ENCODE data around the gene CPN1. TPM values are rescaled to one million over a fixed set of nuclear protein-coding genes. Genes with fewer than 3 reads are reported as not detected.

Gene CPN1
- total RNA-seq, 1 experiment from 2014 or later = not detected

Other genes with a start within 250 kb of the CPN1 start
- 6.0 and 6.2 TPM in 2 replicates for gene DNMBP, start 71.9 kb downstream of the CPN1 start, total RNA-seq (2014; rRNA removed; shearing (Covaris generic); ENCODE audit: low replicate concordance)
- gene ERLIN1, start 104.2 kb upstream of the CPN1 start, total RNA-seq (2014; rRNA removed; shearing (Covaris generic); ENCODE audit: low replicate concordance) = 31.4 and 33.6 TPM in 2 replicates
- gene CHUK, start 147.7 kb upstream of the CPN1 start, total RNA-seq (2014; rRNA removed; shearing (Covaris generic); ENCODE audit: low replicate concordance) = 10.8 and 11.0 TPM in 2 replicates
- 28.5 and 39.6 TPM in 2 replicates for gene CWF19L1, start 185.8 kb upstream of the CPN1 start, total RNA-seq (2014; rRNA removed; shearing (Covaris generic); ENCODE audit: low replicate concordance)
- gene BLOC1S2, start 204.8 kb upstream of the CPN1 start, total RNA-seq (2014; rRNA removed; shearing (Covaris generic); ENCODE audit: low replicate concordance) = 54.4 and 55.8 TPM in 2 replicates
- not detected in 2 replicates for gene PKD2L1, start 248.4 kb upstream of the CPN1 start, total RNA-seq (2014; rRNA removed; shearing (Covaris generic); ENCODE audit: low replicate concordance)